ENCODE measurements around the gene SURF4. TPM values are rescaled to one million over a fixed set of nuclear protein-coding genes. Genes with fewer than 3 reads are reported as not detected.

The SURF4 gene
- polyA plus RNA-seq, 3 donors: 61.4 to 175 (median 157) TPM

DNA sequence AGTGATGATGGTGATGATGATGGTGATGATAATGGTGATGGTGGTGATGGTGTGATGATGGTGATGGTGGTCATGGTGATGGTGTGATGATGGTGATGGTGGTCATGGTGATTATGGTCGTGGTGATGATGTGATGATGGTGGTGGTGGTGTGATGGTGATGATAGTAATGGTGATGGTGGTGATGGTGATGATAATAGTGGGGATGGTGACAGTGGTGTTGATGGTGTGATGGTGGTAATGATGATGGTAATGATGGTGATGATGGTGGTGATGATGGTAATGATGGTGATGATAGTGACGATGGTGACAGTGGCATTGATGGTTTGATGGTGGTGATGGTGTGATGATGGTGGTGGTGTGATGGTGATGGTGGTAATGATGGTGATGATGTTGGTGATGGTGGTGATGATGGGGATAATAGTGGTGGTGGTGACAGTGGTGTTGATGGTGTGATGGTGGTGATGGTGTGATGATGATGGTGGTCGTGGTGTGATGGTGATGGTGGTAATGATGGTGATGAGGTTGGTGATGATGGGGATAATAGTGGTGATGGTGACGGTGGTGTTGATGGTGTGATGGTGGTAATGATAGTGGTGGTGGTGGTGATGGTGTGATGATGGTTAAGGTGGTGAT, 6.8 kb upstream of the SURF4 start:
- H3K9ac ChIP-seq (ENCODE audit: insufficient read depth, low read length, poor library complexity, severe bottlenecking): no peak overlapping the region
- H3K79me2 ChIP-seq (ENCODE audit: insufficient read depth, low read length): no peaks in the 10 kb centered on the region
- H3K9me3 Mint-ChIP-seq: no peaks in the 10 kb centered on the region
- no peak overlapping the region for H3K4me3 ChIP-seq (replicated peaks in 1 of 3; ENCODE audit: low read depth in 2 of 3, low read length in 3 of 3)
- H3K27ac ChIP-seq (ENCODE audit: low read depth in 1 of 2, low read length in 2 of 2): no peak overlapping the region
- peaks cover 0 to 5% of the 10 kb centered on the region in 2 donors for H3K4me1 ChIP-seq (ENCODE audit: control insufficient read depth in 1 of 2, insufficient read depth in 2 of 2, low read length in 2 of 2)
- H3K27me3 ChIP-seq (ENCODE audit: control insufficient read depth in 2 of 2, insufficient read depth in 2 of 2, low read length in 2 of 2): no peaks in the 10 kb centered on the region
- no peak for DNase-seq
- no peaks in the 10 kb centered on the region for H4K20me1 ChIP-seq (ENCODE audit: insufficient read depth, low read length)
- WGBS (ENCODE audit: insufficient coverage): 96% methylated on average over 4 of the region's 4 CpGs
- no peaks in the 10 kb centered on the region for H3K36me3 Mint-ChIP-seq
- no peak overlapping the region for H3K4me2 ChIP-seq (replicated peaks; ENCODE audit: extremely low read depth, low read length, poor library complexity, severe bottlenecking)
- TF ChIP-seq, protein P1, sequence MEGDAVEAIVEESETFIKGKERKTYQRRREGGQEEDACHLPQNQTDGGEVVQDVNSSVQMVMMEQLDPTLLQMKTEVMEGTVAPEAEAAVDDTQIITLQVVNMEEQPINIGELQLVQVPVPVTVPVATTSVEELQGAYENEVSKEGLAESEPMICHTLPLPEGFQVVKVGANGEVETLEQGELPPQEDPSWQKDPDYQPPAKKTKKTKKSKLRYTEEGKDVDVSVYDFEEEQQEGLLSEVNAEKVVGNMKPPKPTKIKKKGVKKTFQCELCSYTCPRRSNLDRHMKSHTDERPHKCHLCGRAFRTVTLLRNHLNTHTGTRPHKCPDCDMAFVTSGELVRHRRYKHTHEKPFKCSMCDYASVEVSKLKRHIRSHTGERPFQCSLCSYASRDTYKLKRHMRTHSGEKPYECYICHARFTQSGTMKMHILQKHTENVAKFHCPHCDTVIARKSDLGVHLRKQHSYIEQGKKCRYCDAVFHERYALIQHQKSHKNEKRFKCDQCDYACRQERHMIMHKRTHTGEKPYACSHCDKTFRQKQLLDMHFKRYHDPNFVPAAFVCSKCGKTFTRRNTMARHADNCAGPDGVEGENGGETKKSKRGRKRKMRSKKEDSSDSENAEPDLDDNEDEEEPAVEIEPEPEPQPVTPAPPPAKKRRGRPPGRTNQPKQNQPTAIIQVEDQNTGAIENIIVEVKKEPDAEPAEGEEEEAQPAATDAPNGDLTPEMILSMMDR (IDR thresholded peaks at IDR 0.05): no peak
- H3K27ac Mint-ChIP-seq: no peak overlapping the region
- H3K27me3 Mint-ChIP-seq (ENCODE audit: low read depth in 3 of 3): peaks cover 2 to 5% (median 5%) of the 10 kb centered on the region in 3 donors
- H3K36me3 ChIP-seq (replicated peaks in 1 of 2; ENCODE audit: control insufficient read depth in 1 of 2, insufficient read depth in 2 of 2, low read length in 2 of 2): no peaks in the 10 kb centered on the region
- no peak overlapping the region for H2AFZ ChIP-seq (ENCODE audit: insufficient read depth, low read depth, low read length, poor library complexity, severe bottlenecking)
- H3K4me1 Mint-ChIP-seq: peaks cover 11% of the 10 kb centered on the region
- H3K9me3 ChIP-seq (replicated peaks in 1 of 2; ENCODE audit: control insufficient read depth in 1 of 2, insufficient read depth in 1 of 2, low read length in 2 of 2): no peaks in the 10 kb centered on the region
- H3K4me3 Mint-ChIP-seq: no peak overlapping the region
- intact Hi-C loops (cut with micrococcal nuclease): no loop called here

DNA sequence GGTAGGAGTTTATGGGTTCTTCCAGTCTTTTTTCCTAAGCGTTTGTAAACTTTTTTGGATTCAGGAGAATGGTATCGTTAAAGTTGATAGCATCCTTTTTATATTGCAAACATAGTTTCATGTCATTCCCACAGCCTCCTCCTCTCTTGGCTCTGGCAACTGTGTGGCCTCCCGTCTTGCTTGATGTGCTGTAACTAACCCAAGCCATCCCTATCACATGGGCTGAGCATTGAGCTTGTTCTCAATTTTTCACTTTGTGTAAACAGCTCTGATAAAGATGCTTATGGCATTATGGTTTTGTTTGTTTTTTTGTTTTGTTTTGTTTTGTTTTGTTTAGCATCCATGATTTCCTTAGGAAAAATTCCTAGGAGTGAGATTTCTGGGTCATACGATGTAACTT, 4.9 kb upstream of the SURF4 start:
- no peak overlapping the region for H3K4me3 ChIP-seq (replicated peaks in 1 of 3; ENCODE audit: low read depth in 2 of 3, low read length in 3 of 3)
- H3K9me3 Mint-ChIP-seq: no peaks in the 10 kb centered on the region
- no peak overlapping the region for H3K27ac ChIP-seq (ENCODE audit: low read depth in 1 of 2, low read length in 2 of 2)
- intact Hi-C loops (cut with micrococcal nuclease): no loop called here
- no peak overlapping the region for H3K27ac Mint-ChIP-seq
- TF ChIP-seq, protein P1 (IDR thresholded peaks at IDR 0.05): no peak
- no peaks in the 10 kb centered on the region for H3K36me3 ChIP-seq (replicated peaks in 1 of 2; ENCODE audit: control insufficient read depth in 1 of 2, insufficient read depth in 2 of 2, low read length in 2 of 2)
- peaks cover 2 to 5% (median 3%) of the 10 kb centered on the region in 3 donors for H3K27me3 Mint-ChIP-seq (ENCODE audit: low read depth in 3 of 3)
- H3K27me3 ChIP-seq (ENCODE audit: control insufficient read depth in 2 of 2, insufficient read depth in 2 of 2, low read length in 2 of 2): no peaks in the 10 kb centered on the region
- H3K79me2 ChIP-seq (ENCODE audit: insufficient read depth, low read length): peaks cover under 1% of the 10 kb centered on the region
- H3K9me3 ChIP-seq (replicated peaks in 1 of 2; ENCODE audit: control insufficient read depth in 1 of 2, insufficient read depth in 1 of 2, low read length in 2 of 2): no peaks in the 10 kb centered on the region
- WGBS (ENCODE audit: insufficient coverage): no CpG with 5 or more reads among the region's 4 CpGs
- no peak overlapping the region for H2AFZ ChIP-seq (ENCODE audit: insufficient read depth, low read depth, low read length, poor library complexity, severe bottlenecking)
- H3K4me1 ChIP-seq (ENCODE audit: control insufficient read depth in 1 of 2, insufficient read depth in 2 of 2, low read length in 2 of 2): peaks cover 6 to 14% of the 10 kb centered on the region in 2 donors
- no peak for DNase-seq
- peaks cover 18% of the 10 kb centered on the region for H3K4me1 Mint-ChIP-seq
- no peak overlapping the region for H3K4me3 Mint-ChIP-seq
- H3K4me2 ChIP-seq (replicated peaks; ENCODE audit: extremely low read depth, low read length, poor library complexity, severe bottlenecking): no peak overlapping the region
- H4K20me1 ChIP-seq (ENCODE audit: insufficient read depth, low read length): no peaks in the 10 kb centered on the region
- no peak overlapping the region for H3K9ac ChIP-seq (ENCODE audit: insufficient read depth, low read length, poor library complexity, severe bottlenecking)
- H3K36me3 Mint-ChIP-seq: no peaks in the 10 kb centered on the region

All from CD14-positive monocyte (primary cell).